Ureter (tissue), 1 donor: ENCODE measurements around the gene RRAS2. TPM values are rescaled to one million over a fixed set of nuclear protein-coding genes. Genes with fewer than 3 reads are reported as not detected.

Experiments
- DNase-seq: peaks from one replicate; pipeline ENCODE4 v3.0.0-alpha.2; 2020; ENCODE audit warnings: low spot score
- total RNA-seq: library from RNA; stranded (reverse); gene quantifications from one replicate; pipeline ENCODE4 v1.2.4, GENCODE V29; 2023
- donor health status: DM: yes; HTN: yes; CAD: no.

Gene RRAS2
- total RNA-seq, 1 donor from 2014 or later = 31.1 TPM

- DNase-seq = no peak
Measured at GRCh38 chr11:14336507-14337503, 22.2 kb downstream of the RRAS2 start.

GRCh38 chr11:14335712-14336111, 23.3 kb downstream of the RRAS2 start:
- DNase-seq = no peak

- DNase-seq = no peak
Measured at GRCh38 chr11:14334893-14335292, 24.1 kb downstream of the RRAS2 start.

DNA sequence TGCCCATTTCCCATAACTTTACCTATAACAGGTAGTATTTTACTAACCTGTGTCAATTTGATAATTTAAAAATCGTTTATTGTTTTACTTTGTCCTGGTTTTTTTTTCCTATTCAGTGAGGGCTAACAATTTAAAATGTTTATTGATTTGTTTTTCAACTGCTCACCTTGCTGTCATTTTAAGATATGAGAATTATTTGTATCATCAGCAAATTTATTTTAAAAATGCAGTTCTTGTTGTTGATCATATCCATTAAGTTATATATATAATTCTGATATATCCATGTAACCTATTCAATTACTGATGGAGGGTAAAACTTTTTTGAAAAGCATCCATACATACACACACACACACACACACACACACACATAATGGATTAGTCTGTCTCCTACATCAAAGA, 24.8 kb downstream of the RRAS2 start:
- DNase-seq = no peak

DNA sequence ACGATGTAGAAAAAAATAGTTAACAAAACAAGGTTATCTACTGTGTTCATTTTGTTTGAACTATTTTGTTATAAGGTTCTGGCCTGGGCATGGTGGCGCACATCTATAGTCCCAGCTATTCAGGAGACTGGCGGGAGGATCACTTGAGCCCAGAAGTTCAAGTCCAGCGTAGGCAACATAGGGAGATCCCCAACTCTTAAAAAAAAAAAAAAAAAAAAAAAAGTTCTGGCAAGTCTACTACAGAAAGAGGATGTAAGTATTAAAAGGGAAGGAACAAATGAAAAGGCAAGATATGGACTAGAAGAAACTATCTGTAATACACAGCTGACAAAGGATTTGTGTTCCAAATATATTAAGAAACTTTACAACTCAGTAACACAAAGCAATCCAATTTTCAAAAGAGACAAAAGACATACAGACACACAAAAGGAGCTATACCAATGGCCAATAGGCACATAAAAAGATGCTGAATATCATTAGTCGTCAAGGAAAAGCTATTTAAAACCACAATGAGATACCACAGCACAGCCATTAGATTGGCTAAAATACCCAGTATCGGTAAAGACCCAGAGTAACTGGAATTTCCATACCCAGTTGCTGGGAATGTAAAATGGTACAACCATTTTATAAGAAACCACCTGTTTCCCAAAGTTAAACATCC, 27.4 kb downstream of the RRAS2 start:
- DNase-seq = no peak

DNA sequence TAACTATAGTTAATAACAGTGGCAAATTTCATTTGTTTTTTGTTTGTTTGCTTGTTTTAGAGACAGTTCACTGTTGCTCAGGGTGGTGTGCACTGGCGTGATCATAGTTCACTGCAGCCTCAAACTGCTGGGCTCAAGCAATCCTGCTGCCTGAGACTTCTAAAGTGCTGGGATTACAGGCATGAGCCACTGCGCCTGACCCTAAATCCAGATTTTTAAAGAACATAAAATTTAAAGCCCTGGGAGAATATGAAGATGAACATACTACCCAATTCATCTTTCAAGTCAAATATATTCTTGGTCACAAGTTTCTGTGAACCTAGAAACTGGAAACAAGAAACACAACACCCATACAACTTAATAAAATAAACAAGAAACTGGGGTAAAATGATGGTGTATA, 28.1 kb downstream of the RRAS2 start:
- DNase-seq = no peak

GRCh38 chr11:14329702-14330101, 29.3 kb downstream of the RRAS2 start:
- no peak for DNase-seq

DNA sequence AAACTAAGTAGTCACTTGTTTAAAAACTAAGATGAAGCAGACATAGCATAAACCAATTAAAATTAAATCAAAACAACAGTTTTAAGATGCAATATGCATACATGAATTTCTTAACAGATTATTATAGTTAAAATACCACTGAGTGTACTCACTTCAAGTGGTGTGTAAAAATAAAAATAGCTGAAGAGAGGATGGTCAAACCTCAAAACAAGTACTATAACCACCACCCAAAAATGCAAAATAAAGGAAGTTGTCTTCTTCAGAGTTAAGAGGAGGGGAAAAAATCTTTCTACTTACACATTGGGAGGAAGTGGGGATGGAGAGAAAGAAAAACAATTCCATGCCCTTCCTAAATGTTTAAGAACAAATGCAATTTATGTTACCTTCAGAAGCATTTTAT, 31.9 kb downstream of the RRAS2 start:
- DNase-seq = no peak

DNA sequence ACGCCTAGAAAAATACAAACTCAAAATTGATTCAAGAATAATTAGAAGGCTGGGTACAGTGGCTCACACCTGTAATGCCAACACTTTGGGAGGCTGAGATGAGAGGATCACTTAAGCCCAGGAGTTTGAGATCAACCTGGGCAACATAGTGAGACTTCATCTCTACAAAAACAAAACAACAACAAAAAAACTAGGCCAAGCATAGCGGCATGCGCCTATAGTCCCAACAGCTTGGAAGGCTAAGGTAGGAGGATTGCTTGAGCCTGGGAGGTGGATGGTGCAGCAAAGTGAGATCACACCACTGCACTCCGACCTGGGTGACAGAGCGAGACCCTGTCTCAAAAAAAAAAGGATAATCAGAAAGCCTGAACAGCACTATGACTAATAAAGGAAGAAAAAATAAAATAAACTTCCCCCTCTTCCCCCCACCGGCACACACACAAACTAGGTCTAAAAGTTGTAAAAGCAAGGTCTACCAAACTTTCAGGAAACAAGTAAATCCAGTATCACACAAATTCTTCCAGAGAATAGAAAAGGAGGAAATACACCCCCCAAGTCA, 35.8 kb downstream of the RRAS2 start:
- DNase-seq = no peak

GRCh38 chr11:14322510-14322909, 36.5 kb downstream of the RRAS2 start:
- no peak for DNase-seq

DNA sequence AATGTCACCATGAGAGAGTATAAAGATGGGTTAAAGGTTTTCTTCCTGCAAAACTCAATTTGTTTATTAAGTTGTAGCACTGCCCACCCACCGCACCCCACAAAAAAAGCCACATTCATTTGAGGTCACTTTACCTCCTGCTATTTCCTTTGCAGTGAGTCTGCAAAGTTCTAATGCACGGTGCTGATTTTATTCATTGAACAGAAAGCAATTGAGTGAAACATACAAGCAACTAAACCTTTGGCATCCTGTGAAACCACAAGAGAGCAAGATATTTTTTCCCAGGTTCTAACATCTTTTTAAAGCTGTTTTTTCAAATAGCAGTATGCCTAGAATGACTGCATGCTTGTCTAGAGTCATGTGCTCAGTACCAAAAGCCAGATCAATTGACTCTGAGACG, 39.0 kb downstream of the RRAS2 start:
- DNase-seq = no peak

DNA sequence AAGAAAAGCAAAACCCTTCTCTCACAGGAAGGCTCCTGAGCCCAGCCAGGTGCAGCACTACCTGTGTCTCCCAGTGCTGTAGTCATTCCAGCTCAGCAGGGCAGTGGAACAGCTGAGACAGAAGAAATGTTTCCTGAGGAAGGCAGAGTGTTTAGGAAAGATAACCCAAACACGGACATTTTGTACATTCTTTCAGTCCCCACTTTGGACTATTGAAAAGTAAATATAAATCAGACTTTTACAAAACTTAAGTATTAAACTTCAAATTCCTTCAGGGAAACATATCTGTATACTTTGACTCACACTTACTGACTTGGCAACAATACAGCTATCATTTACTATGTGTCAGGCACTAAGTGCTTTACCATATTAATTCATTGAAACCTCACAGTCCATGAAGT, 40.4 kb downstream of the RRAS2 start:
- no peak for DNase-seq

DNA sequence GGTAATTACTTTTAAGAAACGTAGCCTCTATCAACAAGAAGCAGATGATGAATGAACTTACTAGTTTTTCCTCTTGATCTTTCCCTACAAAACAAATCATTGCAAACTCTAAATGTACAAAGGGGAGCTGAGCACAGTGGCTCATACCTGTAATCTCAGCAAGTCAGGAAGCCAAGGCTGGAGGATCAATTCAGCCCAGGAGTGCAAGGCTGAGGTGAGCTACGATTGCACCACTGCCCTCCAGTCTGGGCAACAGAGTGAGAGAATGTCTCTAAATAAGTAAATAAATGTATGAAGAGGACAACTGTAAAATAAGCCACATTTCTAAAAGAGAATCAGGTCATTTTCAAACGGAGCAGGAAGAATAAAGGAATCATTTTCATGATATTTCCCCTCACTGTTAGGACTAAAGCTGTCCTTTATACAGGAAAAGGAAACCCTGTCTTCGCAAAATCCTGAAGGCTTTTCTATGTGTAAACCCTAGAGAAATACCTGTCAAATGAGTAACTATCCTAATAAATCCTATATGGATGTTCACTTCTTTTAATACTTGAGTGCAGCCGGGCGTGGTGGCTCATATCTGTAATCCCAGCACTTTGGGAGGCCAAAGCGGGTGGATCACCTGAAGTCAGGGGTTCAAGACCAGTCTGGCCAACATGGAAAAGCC, 41.2 kb downstream of the RRAS2 start:
- DNase-seq = no peak

DNA sequence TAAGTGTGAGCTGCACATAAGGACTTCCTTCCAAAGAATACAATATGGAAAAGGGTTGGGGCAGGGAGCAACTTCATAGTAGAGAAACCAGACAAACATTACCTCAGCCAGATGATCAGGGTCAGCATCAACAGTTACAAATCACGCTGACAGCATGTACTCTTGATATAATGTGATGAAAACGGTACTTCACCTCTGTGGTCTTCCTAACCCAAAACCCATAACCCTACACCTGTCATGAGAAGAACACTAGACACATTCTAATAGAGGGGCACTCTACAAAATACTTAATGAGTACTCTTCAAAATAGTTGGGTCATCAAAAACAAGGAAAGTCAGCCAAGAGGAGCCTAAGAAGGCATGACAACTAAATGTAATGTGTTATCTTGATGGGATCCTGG, 43.9 kb downstream of the RRAS2 start:
- no peak for DNase-seq

DNA sequence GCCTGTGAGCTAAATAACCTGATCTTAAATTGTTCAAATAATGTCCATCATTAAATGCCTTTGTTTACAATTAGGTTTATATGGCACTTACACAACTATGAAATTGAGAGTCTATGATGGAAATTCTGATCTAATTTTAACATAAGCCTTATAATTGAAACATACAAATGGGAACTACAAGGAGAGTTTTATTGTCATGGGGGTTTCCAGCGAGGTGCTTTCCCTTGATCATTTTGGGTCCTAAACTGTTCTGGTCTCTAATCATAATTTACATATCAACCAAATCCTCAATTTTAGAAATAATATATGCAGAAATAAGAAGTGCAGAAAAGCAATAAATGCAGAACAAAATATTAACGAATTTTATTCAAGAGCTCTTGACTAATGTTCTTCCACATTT, 44.9 kb downstream of the RRAS2 start:
- DNase-seq = no peak

GRCh38 chr11:14312736-14313438, 46.1 kb downstream of the RRAS2 start:
- no peak for DNase-seq

GRCh38 chr11:14310679-14311078, 48.3 kb downstream of the RRAS2 start:
- no peak for DNase-seq

- no peak for DNase-seq
Measured at GRCh38 chr11:14309425-14310192, 49.4 kb downstream of the RRAS2 start.

DNA sequence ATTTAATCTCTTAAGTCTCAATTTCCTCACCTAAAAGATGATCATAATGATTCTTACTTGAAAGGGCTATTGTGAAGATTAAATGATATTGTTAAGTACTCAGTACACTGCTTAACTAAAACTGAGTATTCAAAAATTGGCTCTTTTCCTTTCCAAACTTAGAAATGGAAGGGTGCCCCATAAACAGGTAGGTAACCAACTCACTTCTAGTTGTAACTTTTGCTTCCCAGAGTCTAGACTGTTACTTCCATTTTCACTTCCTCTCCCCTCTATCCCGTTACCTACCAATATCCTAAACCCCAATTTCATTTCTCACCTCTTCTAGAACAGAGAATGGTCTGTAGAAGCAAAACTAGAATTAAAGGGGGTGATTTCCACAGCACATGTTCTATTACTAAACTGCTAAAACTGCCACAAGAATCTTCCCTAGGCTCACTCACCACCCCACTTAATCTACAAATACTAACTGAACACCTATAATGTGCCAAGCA, 50.0 kb downstream of the RRAS2 start:
- DNase-seq = no peak

DNA sequence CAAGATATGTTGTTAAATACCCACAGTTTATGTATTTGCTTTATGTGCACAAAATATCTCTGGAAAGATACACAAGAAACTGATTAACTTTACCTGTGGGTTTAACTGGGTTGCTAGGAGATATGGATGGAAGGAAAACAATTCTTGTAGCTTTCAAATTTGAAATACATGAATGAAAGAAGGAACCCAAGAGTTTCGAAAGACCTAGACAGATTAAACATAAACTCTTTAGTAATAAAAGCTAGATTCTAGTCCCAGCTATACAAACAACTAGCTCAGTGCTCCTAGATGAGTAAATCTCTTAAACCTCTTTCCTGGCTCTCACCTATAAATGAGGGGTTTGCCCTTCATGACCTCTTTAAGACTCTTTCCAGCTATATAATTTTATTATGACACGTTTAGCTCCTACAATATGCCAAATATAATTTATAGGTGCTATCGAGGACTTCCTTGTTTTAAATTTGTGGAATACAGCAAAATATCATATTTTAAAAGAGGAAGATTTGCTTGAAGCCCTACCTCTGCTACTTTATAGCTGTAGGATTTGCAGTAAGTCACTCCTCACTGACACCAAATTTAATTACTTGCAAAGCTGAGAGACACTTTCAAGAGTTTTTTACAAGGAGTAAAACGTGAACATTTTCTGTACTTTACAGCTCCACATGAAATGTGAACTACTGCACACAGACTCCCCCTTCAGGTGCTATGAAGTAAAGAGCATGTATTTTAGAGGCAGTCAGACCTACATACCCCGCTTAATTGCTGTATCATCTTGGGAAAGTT, 50.7 kb downstream of the RRAS2 start:
- DNase-seq = no peak
